Fibroblast of lung (primary cell): Measurements from ENCODE around the gene EPHB4. TPM values are rescaled to one million over a fixed set of nuclear protein-coding genes. Genes with fewer than 3 reads are reported as not detected.

Source experiments
- DNase-seq, 2 donors: peaks; one replicate each; pipeline versions ENCODE4 v3.0.0 to v3.0.0-alpha.2; 2010; ENCODE audit warnings: low read depth in 2 of 2
- H2AFZ ChIP-seq: 2 replicates; pipeline ENCODE4 v1.5.1; 2012; ENCODE audit warnings: low read length, control low read depth, inconsistent platforms
- H3K27ac ChIP-seq: 2 replicates; pipeline ENCODE4 v1.5.1; 2011; ENCODE audit warnings: low read length, control low read depth; ENCODE audit not compliant: insufficient read depth
- H3K27me3 ChIP-seq: 2 replicates; pipeline ENCODE4 v1.5.1; 2011; ENCODE audit warnings: mild to moderate bottlenecking, low read length; ENCODE audit not compliant: control insufficient read depth, insufficient read depth
- H3K36me3 ChIP-seq: 2 replicates; pipeline ENCODE4 v1.5.1; 2011; ENCODE audit warnings: low read length; ENCODE audit not compliant: control insufficient read depth, insufficient read depth
- H3K4me1 ChIP-seq: 2 replicates; pipeline ENCODE4 v1.5.1; 2011; ENCODE audit warnings: low read length; ENCODE audit not compliant: control insufficient read depth, insufficient read depth; ENCODE audit errors: extremely low read depth
- H3K4me2 ChIP-seq: 2 replicates; pipeline ENCODE4 v1.5.1; 2011; ENCODE audit warnings: low read length, control low read depth; ENCODE audit not compliant: insufficient read depth; ENCODE audit errors: extremely low read depth
- H3K4me3 ChIP-seq, 4 experiments: fragments of 200-600 bp in 1 of 4; sonication (generic) in 1 of 4; replicated peaks in 1 of 4; 2 replicates each; pipeline ENCODE4 v1.5.1; 2011 to 2016; ENCODE audit warnings: low read length in 4 of 4, low read depth in 3 of 4, mild to moderate bottlenecking in 3 of 4, control low read depth in 2 of 4, inconsistent platforms in 1 of 4, mixed read lengths in 1 of 4; ENCODE audit not compliant: insufficient read depth in 1 of 4; ENCODE audit errors: control extremely low read depth in 1 of 4
- H3K79me2 ChIP-seq: 2 replicates; pipeline ENCODE4 v1.5.1; 2012; ENCODE audit warnings: mild to moderate bottlenecking, low read length, inconsistent platforms; ENCODE audit not compliant: control insufficient read depth, insufficient read depth
- H3K9ac ChIP-seq: 2 replicates; pipeline ENCODE4 v1.5.1; 2011; ENCODE audit warnings: mild to moderate bottlenecking, low read length, control low read depth; ENCODE audit not compliant: insufficient read depth
- H3K9me3 ChIP-seq: 2 replicates; pipeline ENCODE4 v1.5.1; 2012; ENCODE audit warnings: low read depth, low read length; ENCODE audit not compliant: control insufficient read depth, insufficient read depth
- H4K20me1 ChIP-seq: 2 replicates; pipeline ENCODE4 v1.5.1; 2011; ENCODE audit warnings: low read length; ENCODE audit not compliant: control insufficient read depth, insufficient read depth; ENCODE audit errors: extremely low read depth
- EZH2 ChIP-seq: IDR thresholded peaks from 2 replicates; pipeline ENCODE4 v1.5.1; 2012; ENCODE audit warnings: low read length, control low read depth, mild to moderate bottlenecking; ENCODE audit errors: missing control alignments
- polyA plus RNA-seq, 2 donors: library from polyadenylated mRNA; depleted of rRNA in 1 of 2; stranded (reverse) in 1 of 2; unstranded in 1 of 2; fragments of >200 nt; gene quantifications; 2 replicates each; pipeline ENCODE4 v1.2.1, GENCODE V29; 2011 to 2012; ENCODE audit warnings: missing spikeins in 1 of 2
- total RNA-seq: library from RNA; depleted of rRNA; stranded (reverse); fragments of >200 nt; gene quantifications from 2 replicates; pipeline ENCODE4 v1.2.1, GENCODE V29; 2014
- TF ChIP-seq, protein P1 (sequence below), 2 donors: IDR thresholded peaks in 1 of 2; conservative IDR thresholded peaks in 1 of 2; 1 replicate in 1 of 2; 2 replicates in 1 of 2; pipeline ENCODE4 v1.5.1; 2011 to 2012; ENCODE audit warnings: low read length in 2 of 2, control low read depth in 1 of 2, inconsistent platforms in 1 of 2, low read depth in 1 of 2, mild to moderate bottlenecking in 1 of 2

The EPHB4 gene
- total and polyA plus RNA-seq, 2 donors (not counting 1 experiment from before 2014, with no cell fraction given) = 28.5 to 98.8 TPM

DNA sequence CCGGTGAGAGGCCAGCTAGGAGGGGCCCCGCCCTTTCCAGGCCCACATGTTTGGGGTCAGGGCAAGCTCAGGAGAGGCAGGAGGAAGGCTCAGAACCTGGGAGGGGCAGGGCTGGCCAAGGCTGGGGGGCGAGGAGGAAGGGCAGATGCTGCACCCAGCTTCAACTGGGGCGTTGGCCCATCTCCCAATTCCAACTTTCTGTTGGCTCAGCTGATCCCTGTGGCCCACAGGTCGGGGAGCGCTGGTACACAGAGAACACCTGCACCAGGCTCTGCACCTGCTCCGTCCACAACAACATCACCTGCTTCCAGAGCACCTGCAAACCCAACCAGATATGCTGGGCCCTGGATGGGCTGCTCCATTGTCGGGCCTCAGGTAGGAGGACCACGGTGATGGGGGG is 53.8 kb downstream of the EPHB4 start:
- no peak overlapping the region for H2AFZ ChIP-seq
- H3K27me3 ChIP-seq = peaks cover 2% of the 10 kb centered on the region
- no peak overlapping the region for H3K4me2 ChIP-seq
- DNase-seq = no peak
- no peak overlapping the region for H3K9ac ChIP-seq
- no peak overlapping the region for H3K4me3 ChIP-seq
- no peaks in the 10 kb centered on the region for H3K36me3 ChIP-seq
- no peaks in the 10 kb centered on the region for H4K20me1 ChIP-seq
- no peak for TF ChIP-seq EZH2
- TF ChIP-seq, protein P1, sequence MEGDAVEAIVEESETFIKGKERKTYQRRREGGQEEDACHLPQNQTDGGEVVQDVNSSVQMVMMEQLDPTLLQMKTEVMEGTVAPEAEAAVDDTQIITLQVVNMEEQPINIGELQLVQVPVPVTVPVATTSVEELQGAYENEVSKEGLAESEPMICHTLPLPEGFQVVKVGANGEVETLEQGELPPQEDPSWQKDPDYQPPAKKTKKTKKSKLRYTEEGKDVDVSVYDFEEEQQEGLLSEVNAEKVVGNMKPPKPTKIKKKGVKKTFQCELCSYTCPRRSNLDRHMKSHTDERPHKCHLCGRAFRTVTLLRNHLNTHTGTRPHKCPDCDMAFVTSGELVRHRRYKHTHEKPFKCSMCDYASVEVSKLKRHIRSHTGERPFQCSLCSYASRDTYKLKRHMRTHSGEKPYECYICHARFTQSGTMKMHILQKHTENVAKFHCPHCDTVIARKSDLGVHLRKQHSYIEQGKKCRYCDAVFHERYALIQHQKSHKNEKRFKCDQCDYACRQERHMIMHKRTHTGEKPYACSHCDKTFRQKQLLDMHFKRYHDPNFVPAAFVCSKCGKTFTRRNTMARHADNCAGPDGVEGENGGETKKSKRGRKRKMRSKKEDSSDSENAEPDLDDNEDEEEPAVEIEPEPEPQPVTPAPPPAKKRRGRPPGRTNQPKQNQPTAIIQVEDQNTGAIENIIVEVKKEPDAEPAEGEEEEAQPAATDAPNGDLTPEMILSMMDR (conservative IDR thresholded peaks at IDR 0.05 in 1 of 2, IDR thresholded peaks at IDR 0.05 in 1 of 2; ENCODE audit: low read depth in 1 of 2, low read length in 2 of 2) = no peak
- no peaks in the 10 kb centered on the region for H3K79me2 ChIP-seq
- no peaks in the 10 kb centered on the region for H3K9me3 ChIP-seq
- H3K4me1 ChIP-seq = no peaks in the 10 kb centered on the region
- no peak overlapping the region for H3K27ac ChIP-seq

- H2AFZ ChIP-seq = no peak overlapping the region
- no peak overlapping the region for H3K27ac ChIP-seq
- DNase-seq = no peak
- H3K27me3 ChIP-seq = peaks cover 5% of the 10 kb centered on the region
- H3K4me1 ChIP-seq = no peaks in the 10 kb centered on the region
- no peak overlapping the region for H3K4me2 ChIP-seq
- no peaks in the 10 kb centered on the region for H3K79me2 ChIP-seq
- no peaks in the 10 kb centered on the region for H3K9me3 ChIP-seq
- no peaks in the 10 kb centered on the region for H3K36me3 ChIP-seq
- no peaks in the 10 kb centered on the region for H4K20me1 ChIP-seq
- no peak overlapping the region for H3K9ac ChIP-seq
- H3K4me3 ChIP-seq = no peak overlapping the region
- TF ChIP-seq, protein P1 (conservative IDR thresholded peaks at IDR 0.05 in 1 of 2, IDR thresholded peaks at IDR 0.05 in 1 of 2; ENCODE audit: low read depth in 1 of 2, low read length in 2 of 2) = no peak
- no peak for TF ChIP-seq EZH2
Measured at GRCh38 chr7:100768784-100769183, 58.5 kb downstream of the EPHB4 start.

GRCh38 chr7:100765250-100765649 is 62.1 kb downstream of the EPHB4 start:
- H3K4me3 ChIP-seq = no peak overlapping the region

More at GRCh38 chr7:100765250-100765649, 62.1 kb downstream of the EPHB4 start:
- H3K4me2 ChIP-seq = no peak overlapping the region
- no peaks in the 10 kb centered on the region for H4K20me1 ChIP-seq
- H3K27ac ChIP-seq = no peak overlapping the region
- TF ChIP-seq, protein P1 (conservative IDR thresholded peaks at IDR 0.05 in 1 of 2, IDR thresholded peaks at IDR 0.05 in 1 of 2; ENCODE audit: low read depth in 1 of 2, low read length in 2 of 2) = no peak
- TF ChIP-seq EZH2 = no peak
- H2AFZ ChIP-seq = no peak overlapping the region
- no peaks in the 10 kb centered on the region for H3K36me3 ChIP-seq
- H3K79me2 ChIP-seq = no peaks in the 10 kb centered on the region
- no peaks in the 10 kb centered on the region for H3K9me3 ChIP-seq
- peaks cover 3% of the 10 kb centered on the region for H3K27me3 ChIP-seq
- no peak overlapping the region for H3K9ac ChIP-seq
- no peaks in the 10 kb centered on the region for H3K4me1 ChIP-seq
- DNase-seq = no peak
